Hematopoietic multipotent progenitor cell treated with erythropoietin and hydrocortisone succinate and interleukin-3 and kit ligand, for 6 days (in vitro differentiated cells): ENCODE measurements around the gene C6orf141.

ENCODE experiments used
- DNase-seq: peaks from one replicate; pipeline ENCODE4 v3.0.0-alpha.2; 2015

Gene C6orf141

GRCh38 chr6:49550492-49551077, at the start of gene C6orf141:
C6orf141 (plus strand) TSS chr6:49550668; CDS start chr6:49550793, 125 bp downstream.
- DNase-seq = peak; percentile 70

GRCh38 chr6:49504666-49505065, 45.8 kb upstream of the C6orf141 start:
- DNase-seq = no peak

GRCh38 chr6:49506569-49507111, 43.8 kb upstream of the C6orf141 start:
- DNase-seq = no peak

- DNase-seq = no peak
These were observed 41.1 kb upstream of the C6orf141 start for GRCh38 chr6:49509342-49509741.

- DNase-seq = no peak
These were observed 37.1 kb upstream of the C6orf141 start for GRCh38 chr6:49513153-49513989.

GRCh38 chr6:49514571-49515484, 35.6 kb upstream of the C6orf141 start:
- DNase-seq = no peak

- no peak for DNase-seq
These were observed 34.9 kb upstream of the C6orf141 start for GRCh38 chr6:49515485-49516146.

GRCh38 chr6:49516147-49516505, 34.3 kb upstream of the C6orf141 start:
- DNase-seq = no peak

GRCh38 chr6:49517919-49518318, 32.5 kb upstream of the C6orf141 start:
- no peak for DNase-seq

GRCh38 chr6:49519660-49520059, 30.8 kb upstream of the C6orf141 start:
- DNase-seq = no peak

GRCh38 chr6:49522710-49523593, 27.5 kb upstream of the C6orf141 start:
- DNase-seq = no peak

GRCh38 chr6:49523901-49524300, 26.6 kb upstream of the C6orf141 start:
- no peak for DNase-seq

- no peak for DNase-seq
These were observed 25.9 kb upstream of the C6orf141 start for GRCh38 chr6:49524541-49524940.

GRCh38 chr6:49526598-49526997, 23.9 kb upstream of the C6orf141 start:
- DNase-seq = no peak

- no peak for DNase-seq
These were observed 23.1 kb upstream of the C6orf141 start for GRCh38 chr6:49527320-49527719.

- no peak for DNase-seq
These were observed 21.9 kb upstream of the C6orf141 start for GRCh38 chr6:49528571-49528970.

GRCh38 chr6:49530141-49530776, 20.2 kb upstream of the C6orf141 start:
- DNase-seq = no peak

GRCh38 chr6:49531774-49532569, 18.5 kb upstream of the C6orf141 start:
- DNase-seq = peak; percentile 95

GRCh38 chr6:49535795-49536194, 14.7 kb upstream of the C6orf141 start:
- DNase-seq = no peak

- no peak for DNase-seq
These were observed 11.4 kb upstream of the C6orf141 start for GRCh38 chr6:49539102-49539501.
